Astrocyte (in vitro differentiated cells and primary cell): ENCODE results near the gene PRKCA. TPM values are rescaled to one million over a fixed set of nuclear protein-coding genes. Genes with fewer than 3 reads are reported as not detected.
A peak's percentile ranks its signal among the peaks of the same experiment; 100 is the strongest.

Source experiments
- DNase-seq: peaks from one replicate; pipeline ENCODE4 v3.0.0-alpha.2; 2010; ENCODE audit warnings: low read depth
- FAIRE-seq: peaks from 2 replicates; lab custom pipeline; 2011; peaks lifted over from hg19 to GRCh38; lab: Jason Lieb, UNC
- H2AFZ ChIP-seq: 2 replicates; pipeline ENCODE4 v1.6.0; 2012; ENCODE audit warnings: low read depth, low read length, inconsistent platforms
- H3K27ac ChIP-seq: 2 replicates; pipeline ENCODE4 v1.5.1; 2011; ENCODE audit warnings: low read depth, low read length, inconsistent platforms
- H3K27me3 ChIP-seq: 2 replicates; pipeline ENCODE4 v1.6.0; 2011; ENCODE audit warnings: low read length, inconsistent platforms; ENCODE audit not compliant: insufficient read depth
- H3K36me3 ChIP-seq: 2 replicates; pipeline ENCODE4 v1.5.1; 2011; ENCODE audit warnings: low read length, inconsistent platforms; ENCODE audit not compliant: insufficient read depth
- H3K4me1 ChIP-seq: 2 replicates; pipeline ENCODE4 v1.5.1; 2011; ENCODE audit warnings: low read length, inconsistent platforms; ENCODE audit not compliant: insufficient read depth
- H3K4me2 ChIP-seq: 2 replicates; pipeline ENCODE4 v1.6.0; 2012; ENCODE audit warnings: low read length, inconsistent platforms
- H3K4me3 ChIP-seq: 2 replicates; pipeline ENCODE4 v1.5.1; 2011; ENCODE audit warnings: low read depth, mild to moderate bottlenecking, low read length, inconsistent platforms; ENCODE audit not compliant: insufficient read depth
- H3K79me2 ChIP-seq: 2 replicates; pipeline ENCODE4 v1.6.0; 2012; ENCODE audit warnings: mild to moderate bottlenecking, low read length, inconsistent platforms; ENCODE audit not compliant: insufficient read depth
- H3K9ac ChIP-seq: 2 replicates; pipeline ENCODE4 v1.6.0; 2012; ENCODE audit warnings: mild to moderate bottlenecking, low read length, inconsistent platforms
- H3K9me3 ChIP-seq: 2 replicates; pipeline ENCODE4 v1.5.1; 2012; ENCODE audit warnings: low read depth, mild to moderate bottlenecking, low read length, inconsistent platforms; ENCODE audit not compliant: insufficient read depth
- H4K20me1 ChIP-seq: 2 replicates; pipeline ENCODE4 v1.6.0; 2012; ENCODE audit warnings: low read length, inconsistent platforms; ENCODE audit not compliant: insufficient read depth
- H3K27ac Mint-ChIP-seq: one replicate; pipeline ENCODE4 v1.8.0; 2021; ENCODE audit warnings: mild to moderate bottlenecking, mixed read lengths; ENCODE audit not compliant: unreplicated experiment
- H3K27me3 Mint-ChIP-seq: one replicate; pipeline ENCODE4 v1.8.0; 2021; ENCODE audit warnings: low read depth, mixed read lengths; ENCODE audit not compliant: unreplicated experiment
- H3K36me3 Mint-ChIP-seq: one replicate; pipeline ENCODE4 v1.8.0; 2021; ENCODE audit warnings: low read depth, mixed read lengths; ENCODE audit not compliant: unreplicated experiment
- H3K4me1 Mint-ChIP-seq: one replicate; pipeline ENCODE4 v1.8.0; 2021; ENCODE audit warnings: low read depth, mixed read lengths; ENCODE audit not compliant: unreplicated experiment
- H3K4me3 Mint-ChIP-seq: one replicate; pipeline ENCODE4 v1.8.0; 2021; ENCODE audit warnings: mild to moderate bottlenecking, moderate library complexity, mixed read lengths; ENCODE audit not compliant: unreplicated experiment
- H3K9me3 Mint-ChIP-seq: one replicate; pipeline ENCODE4 v1.8.0; 2021; ENCODE audit warnings: mild to moderate bottlenecking, mixed read lengths; ENCODE audit not compliant: unreplicated experiment
- CTCF ChIP-seq: IDR thresholded peaks from 2 replicates; pipeline ENCODE4 v1.5.1; 2011; ENCODE audit warnings: low read depth, mild to moderate bottlenecking, inconsistent platforms, low read length, moderate library complexity; ENCODE audit not compliant: insufficient read depth
- EZH2 ChIP-seq: IDR thresholded peaks from 2 replicates; pipeline ENCODE4 v1.6.1; 2012; ENCODE audit warnings: mild to moderate bottlenecking, low read length, inconsistent platforms; ENCODE audit not compliant: insufficient read depth
- total RNA-seq: library from RNA; stranded (reverse); gene quantifications from 2 replicates; pipeline ENCODE4 v1.2.1, GENCODE V29; 2021

Gene PRKCA
- total RNA-seq, 1 donor from 2014 or later, result 49.9 TPM

- H3K9me3 ChIP-seq, result no peaks in the 10 kb centered on the region
- no peak for DNase-seq
- H3K27me3 ChIP-seq, result no peaks in the 10 kb centered on the region
- H3K27ac Mint-ChIP-seq, result no peak overlapping the region
- H3K4me1 ChIP-seq, result peaks cover 4% of the 10 kb centered on the region
- TF ChIP-seq CTCF, result no peak
- no peak for TF ChIP-seq EZH2
- peak overlapping the region; percentile 5 for H3K4me2 ChIP-seq
- no peaks in the 10 kb centered on the region for H3K27me3 Mint-ChIP-seq
- H3K4me1 Mint-ChIP-seq, result peaks cover 25% of the 10 kb centered on the region
- FAIRE-seq, result no peak
- peaks cover 6% of the 10 kb centered on the region for H3K36me3 Mint-ChIP-seq
- H3K4me3 Mint-ChIP-seq, result no peak overlapping the region
- H3K9ac ChIP-seq, result no peak overlapping the region
- H3K27ac ChIP-seq, result no peak overlapping the region
- H3K9me3 Mint-ChIP-seq, result no peaks in the 10 kb centered on the region
- H3K36me3 ChIP-seq, result no peaks in the 10 kb centered on the region
- no peak overlapping the region for H2AFZ ChIP-seq
- H4K20me1 ChIP-seq, result peaks cover 78% of the 10 kb centered on the region
- peaks cover 55% of the 10 kb centered on the region for H3K79me2 ChIP-seq
- H3K4me3 ChIP-seq, result no peak overlapping the region
Measured at GRCh38 chr17:66364990-66365490, 62.6 kb downstream of the PRKCA start.

GRCh38 chr17:66365903-66366302, 63.5 kb downstream of the PRKCA start:
- H3K4me3 ChIP-seq, result no peak overlapping the region
- H3K36me3 ChIP-seq, result no peaks in the 10 kb centered on the region
- H3K9ac ChIP-seq, result no peak overlapping the region
- no peak overlapping the region for H2AFZ ChIP-seq
- no peak overlapping the region for H3K27ac ChIP-seq
- no peaks in the 10 kb centered on the region for H3K9me3 ChIP-seq
- Mint-ChIP-seq H3K27ac (no peak overlapping the region), H3K9me3 (no peaks in the 10 kb centered on the region), H3K4me1 (peaks cover 25% of the 10 kb centered on the region), H3K36me3 (peaks cover 6% of the 10 kb centered on the region), H3K27me3 (no peaks in the 10 kb centered on the region), H3K4me3 (no peak overlapping the region)
- no peak for DNase-seq
- H3K79me2 ChIP-seq, result peaks cover 46% of the 10 kb centered on the region
- peaks cover 4% of the 10 kb centered on the region for H3K4me1 ChIP-seq
- no peaks in the 10 kb centered on the region for H3K27me3 ChIP-seq
- peaks cover 69% of the 10 kb centered on the region for H4K20me1 ChIP-seq
- FAIRE-seq, result no peak
- TF ChIP-seq CTCF (no peak), EZH2 (no peak)
- H3K4me2 ChIP-seq, result no peak overlapping the region

GRCh38 chr17:66367107-66367506, 64.7 kb downstream of the PRKCA start:
- H3K27me3 Mint-ChIP-seq, result no peaks in the 10 kb centered on the region
- H3K9me3 ChIP-seq, result no peaks in the 10 kb centered on the region
- H3K36me3 Mint-ChIP-seq, result peaks cover 8% of the 10 kb centered on the region
- DNase-seq (no peak), FAIRE-seq (no peak)
- no peak overlapping the region for H2AFZ ChIP-seq
- no peak for TF ChIP-seq EZH2
- TF ChIP-seq CTCF, result no peak
- H3K36me3 ChIP-seq, result no peaks in the 10 kb centered on the region
- H3K4me1 ChIP-seq, result peaks cover 4% of the 10 kb centered on the region
- H3K9me3 Mint-ChIP-seq, result no peaks in the 10 kb centered on the region
- no peak overlapping the region for H3K4me3 Mint-ChIP-seq
- no peak overlapping the region for H3K4me3 ChIP-seq
- H3K9ac ChIP-seq, result no peak overlapping the region
- H3K4me1 Mint-ChIP-seq, result peaks cover 25% of the 10 kb centered on the region
- no peaks in the 10 kb centered on the region for H3K27me3 ChIP-seq
- H3K27ac Mint-ChIP-seq, result no peak overlapping the region
- H3K4me2 ChIP-seq, result no peak overlapping the region
- H4K20me1 ChIP-seq, result peaks cover 68% of the 10 kb centered on the region
- peaks cover 41% of the 10 kb centered on the region for H3K79me2 ChIP-seq
- H3K27ac ChIP-seq, result no peak overlapping the region
